SH-SY5Y (cell line): Measurements from ENCODE around the gene NAA10.

Source experiments
- GATA2 ChIP-seq: IDR thresholded peaks from 2 replicates; pipeline ENCODE4 v1.6.1; 2011; ENCODE audit warnings: mild to moderate bottlenecking, low read depth, low read length
- GATA3 ChIP-seq: IDR thresholded peaks from 2 replicates; pipeline ENCODE4 v1.6.1; 2011; ENCODE audit warnings: low read depth, mild to moderate bottlenecking, low read length, moderate library complexity

GRCh38 chrX:153964105-153964504 is 29.3 kb upstream of the NAA10 start:
- TF ChIP-seq GATA2 (no peak), GATA3 (no peak)
